HCT116 (cell line): Measurements from ENCODE around the gene COG5. TPM values are rescaled to one million over a fixed set of nuclear protein-coding genes. Genes with fewer than 3 reads are reported as not detected.

Experiments used
- CBX3 ChIP-seq: IDR thresholded peaks from 2 replicates; pipeline ENCODE4 v1.6.1; 2012; ENCODE audit warnings: low read depth
- EGR1 ChIP-seq: IDR thresholded peaks from 2 replicates; pipeline ENCODE4 v1.6.1; 2012; ENCODE audit warnings: low read depth
- EZH2phosphoT487 ChIP-seq: fragments of 200-600 bp; IDR thresholded peaks from 2 replicates; pipeline ENCODE4 v1.6.1; 2018; ENCODE audit warnings: antibody characterized with exemption, borderline replicate concordance
- JUND ChIP-seq: IDR thresholded peaks from 2 replicates; pipeline ENCODE4 v1.6.1; 2012
- SP1 ChIP-seq: IDR thresholded peaks from 2 replicates; pipeline ENCODE4 v1.6.1; 2012; ENCODE audit warnings: low read depth
- SRF ChIP-seq: IDR thresholded peaks from 2 replicates; pipeline ENCODE4 v1.6.1; 2012; ENCODE audit warnings: low read depth
- YY1 ChIP-seq: IDR thresholded peaks from 2 replicates; pipeline ENCODE4 v1.6.1; 2011; ENCODE audit warnings: low read length, low read depth, moderate library complexity, mild to moderate bottlenecking; ENCODE audit not compliant: insufficient replicate concordance; ENCODE audit errors: extremely low read depth
- ZNF274 ChIP-seq: fragments of 200-500 bp; sonication (Bioruptor generic); IDR thresholded peaks from 2 replicates; pipeline ENCODE4 v1.6.1; 2014; ENCODE audit warnings: mild to moderate bottlenecking, low read depth, low read length, inconsistent platforms
- total RNA-seq: library from RNA; stranded (reverse); gene quantifications from one replicate; pipeline ENCODE4 v1.2.1, GENCODE V29; 2021; ENCODE audit not compliant: unreplicated experiment
- TF ChIP-seq, protein P1 (sequence below), 3 experiments: fragments of 200-600 bp in 1 of 3; sonication (generic) in 1 of 3; IDR thresholded peaks in 2 of 3; conservative IDR thresholded peaks in 1 of 3; 2 replicates each; pipeline ENCODE4 v1.5.1; 2012 to 2017; ENCODE audit warnings: low read depth in 2 of 3, low read length in 2 of 3, antibody characterized with exemption in 1 of 3, borderline replicate concordance in 1 of 3, control low read depth in 1 of 3, mild to moderate bottlenecking in 1 of 3, mixed read lengths in 1 of 3, mixed run types in 1 of 3, moderate library complexity in 1 of 3; ENCODE audit not compliant: insufficient read depth in 1 of 3
- TF ChIP-seq, protein P2 (sequence below): IDR thresholded peaks from 2 replicates; pipeline ENCODE4 v1.6.1; 2012

The COG5 gene
- total RNA-seq, 1 experiment from 2014 or later, result 30.7 TPM

DNA sequence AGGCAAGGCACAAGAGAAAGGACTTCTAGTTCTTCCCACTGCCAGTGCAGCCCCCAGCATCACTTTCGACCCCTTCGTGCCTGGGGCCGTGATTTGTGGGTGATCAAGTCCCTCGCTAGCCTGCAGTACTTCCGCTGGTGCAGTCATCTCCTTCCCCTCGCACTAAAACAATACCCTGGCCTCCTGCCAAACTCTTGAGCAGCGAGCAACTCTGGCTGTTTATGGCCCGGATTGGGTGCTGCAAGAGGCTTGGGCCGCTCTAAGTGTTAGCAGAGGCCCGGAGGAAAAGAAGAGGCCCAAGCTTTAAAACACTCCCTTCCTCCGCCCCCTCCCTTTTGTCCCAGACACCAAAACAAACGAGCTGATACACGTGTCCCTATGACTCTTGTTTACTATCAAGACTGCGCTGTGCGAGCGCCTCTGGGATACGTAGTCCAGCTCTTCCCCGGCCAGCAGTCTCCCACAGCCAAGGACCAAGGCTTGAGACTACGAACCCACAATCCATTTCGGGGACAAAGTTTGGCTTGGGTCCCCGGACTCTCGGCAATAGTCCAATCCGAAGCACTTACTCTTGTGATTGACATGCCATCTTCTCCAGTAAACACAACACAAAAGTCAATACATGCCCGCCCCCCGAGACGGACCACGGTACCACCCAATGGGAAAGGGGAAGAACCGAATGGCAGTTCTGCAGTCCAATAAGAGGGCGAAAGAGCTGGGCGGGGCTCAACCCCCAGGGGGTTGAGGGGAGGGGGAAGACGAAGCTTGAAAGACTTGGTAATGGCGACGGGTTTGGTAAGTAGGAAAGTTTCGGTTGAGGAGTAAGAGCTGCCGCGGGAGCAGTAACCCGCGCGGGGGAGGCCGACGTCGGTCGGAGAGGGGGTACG is 395.2 kb downstream of the COG5 start, which contains the start of gene HBP1 (continued):
- TF ChIP-seq ZNF274 (no peak), EZH2phosphoT487 (no peak), EGR1 (peak; percentile 52; the same call in 1 of the 2 replicates), CBX3 (no peak), SP1 (peak; percentile 100), JUND (peak; percentile 6; the same call in 1 of the 2 replicates), YY1 (peak; percentile 87), SRF (peak; percentile 11; the same call in 1 of the 2 replicates)
- TF ChIP-seq, protein P1, sequence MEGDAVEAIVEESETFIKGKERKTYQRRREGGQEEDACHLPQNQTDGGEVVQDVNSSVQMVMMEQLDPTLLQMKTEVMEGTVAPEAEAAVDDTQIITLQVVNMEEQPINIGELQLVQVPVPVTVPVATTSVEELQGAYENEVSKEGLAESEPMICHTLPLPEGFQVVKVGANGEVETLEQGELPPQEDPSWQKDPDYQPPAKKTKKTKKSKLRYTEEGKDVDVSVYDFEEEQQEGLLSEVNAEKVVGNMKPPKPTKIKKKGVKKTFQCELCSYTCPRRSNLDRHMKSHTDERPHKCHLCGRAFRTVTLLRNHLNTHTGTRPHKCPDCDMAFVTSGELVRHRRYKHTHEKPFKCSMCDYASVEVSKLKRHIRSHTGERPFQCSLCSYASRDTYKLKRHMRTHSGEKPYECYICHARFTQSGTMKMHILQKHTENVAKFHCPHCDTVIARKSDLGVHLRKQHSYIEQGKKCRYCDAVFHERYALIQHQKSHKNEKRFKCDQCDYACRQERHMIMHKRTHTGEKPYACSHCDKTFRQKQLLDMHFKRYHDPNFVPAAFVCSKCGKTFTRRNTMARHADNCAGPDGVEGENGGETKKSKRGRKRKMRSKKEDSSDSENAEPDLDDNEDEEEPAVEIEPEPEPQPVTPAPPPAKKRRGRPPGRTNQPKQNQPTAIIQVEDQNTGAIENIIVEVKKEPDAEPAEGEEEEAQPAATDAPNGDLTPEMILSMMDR (IDR thresholded peaks at IDR 0.05 in 2 of 3, conservative IDR thresholded peaks at IDR 0.05 in 1 of 3; ENCODE audit: borderline replicate concordance in 1 of 3, insufficient read depth in 1 of 3, low read depth in 2 of 3, low read length in 2 of 3), result no peak
- TF ChIP-seq, protein P2, sequence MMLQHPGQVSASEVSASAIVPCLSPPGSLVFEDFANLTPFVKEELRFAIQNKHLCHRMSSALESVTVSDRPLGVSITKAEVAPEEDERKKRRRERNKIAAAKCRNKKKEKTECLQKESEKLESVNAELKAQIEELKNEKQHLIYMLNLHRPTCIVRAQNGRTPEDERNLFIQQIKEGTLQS, result no peak
